Measurements from ENCODE around the gene SPECC1.

- no peak for TF ChIP-seq POLR2A (IDR thresholded peaks at IDR 0.05; ENCODE audit: insufficient read depth in 1 of 2, low read depth in 2 of 2, low read length in 2 of 2)
- TF ChIP-seq, protein P1, sequence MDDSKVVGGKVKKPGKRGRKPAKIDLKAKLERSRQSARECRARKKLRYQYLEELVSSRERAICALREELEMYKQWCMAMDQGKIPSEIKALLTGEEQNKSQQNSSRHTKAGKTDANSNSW (CRISPR knock-in tag; IDR thresholded peaks at IDR 0.05; ENCODE audit: borderline replicate concordance), result no peak
- no peak for TF ChIP-seq ZBED4 (CRISPR knock-in tag; IDR thresholded peaks at IDR 0.05; ENCODE audit: borderline replicate concordance)
- TF ChIP-seq GTF3A (CRISPR knock-in tag; conservative IDR thresholded peaks at IDR 0.05), result no peak
- TF ChIP-seq PHF8 (CRISPR knock-in tag; IDR thresholded peaks at IDR 0.05), result no peak
- TF ChIP-seq ASH2L (IDR thresholded peaks at IDR 0.05; ENCODE audit: insufficient read length, low read depth, low read length), result no peak
- TF ChIP-seq RAD21 (CRISPR knock-in tag; IDR thresholded peaks at IDR 0.05), result no peak
- TF ChIP-seq ZBTB43 (CRISPR knock-in tag; conservative IDR thresholded peaks at IDR 0.05), result no peak
- TF ChIP-seq JUND (CRISPR knock-in tag; IDR thresholded peaks at IDR 0.05), result no peak
These were observed 254.4 kb downstream of the SPECC1 start for GRCh38 chr17:20263595-20263994.
